GM23338 (cell line): ENCODE results near the gene NELFCD. TPM values are rescaled to one million over a fixed set of nuclear protein-coding genes. Genes with fewer than 3 reads are reported as not detected.
A peak's percentile ranks its signal among the peaks of the same experiment; 100 is the strongest.

Experiments used
- ATAC-seq: fragments of 200-7000 bp; cut with Tn5 transposase; 3 replicates; pipeline ENCODE4 v1.9.1; 2020
- DNase-seq: peaks from one replicate; pipeline ENCODE4 v3.0.0-alpha.2; 2015; ENCODE audit warnings: low spot score
- H2AFZ ChIP-seq: fragments of 200-600 bp; sonication (generic); 2 replicates; pipeline ENCODE4 v1.8.0; 2016; ENCODE audit warnings: antibody characterized with exemption, mild to moderate bottlenecking, moderate library complexity
- H3F3A ChIP-seq: fragments of 200-600 bp; sonication (generic); replicated peaks from 2 replicates; pipeline ENCODE4 v1.8.0; 2017; ENCODE audit warnings: antibody characterized with exemption, mixed run types, low read depth
- H3K27ac ChIP-seq: fragments of 200-600 bp; sonication (generic); 2 replicates; pipeline ENCODE4 v1.6.1; 2016; ENCODE audit warnings: low read depth
- H3K27me3 ChIP-seq: fragments of 200-600 bp; sonication (generic); 2 replicates; pipeline ENCODE4 v1.8.0; 2016; ENCODE audit warnings: mild to moderate bottlenecking, mixed run types, moderate library complexity; ENCODE audit not compliant: insufficient read depth
- H3K36me3 ChIP-seq: fragments of 200-600 bp; sonication (generic); 2 replicates; pipeline ENCODE4 v1.8.0; 2016; ENCODE audit warnings: mild to moderate bottlenecking; ENCODE audit not compliant: insufficient read depth
- H3K4me1 ChIP-seq: fragments of 200-600 bp; sonication (generic); 2 replicates; pipeline ENCODE4 v1.8.0; 2016; ENCODE audit warnings: mild to moderate bottlenecking, moderate library complexity; ENCODE audit not compliant: insufficient read depth
- H3K4me2 ChIP-seq: fragments of 200-600 bp; sonication (generic); 2 replicates; pipeline ENCODE4 v1.7.1; 2017; ENCODE audit warnings: mixed run types
- H3K4me3 ChIP-seq: fragments of 200-600 bp; sonication (generic); 2 replicates; pipeline ENCODE4 v1.6.1; 2016; ENCODE audit warnings: mixed run types
- H3K79me2 ChIP-seq: fragments of 200-600 bp; sonication (generic); replicated peaks from 2 replicates; pipeline ENCODE4 v1.8.0; 2017; ENCODE audit warnings: mild to moderate bottlenecking; ENCODE audit not compliant: insufficient read depth
- H3K9me2 ChIP-seq: fragments of 200-600 bp; sonication (generic); 2 replicates; pipeline ENCODE4 v1.8.0; 2017; ENCODE audit not compliant: insufficient read depth
- H4K20me1 ChIP-seq: fragments of 200-600 bp; sonication (generic); replicated peaks from 2 replicates; pipeline ENCODE4 v1.8.0; 2017; ENCODE audit warnings: mild to moderate bottlenecking; ENCODE audit not compliant: insufficient read depth
- H3K27ac Mint-ChIP-seq: 2 replicates; pipeline ENCODE4 v1.8.0; 2020; ENCODE audit warnings: inconsistent platforms, mild to moderate bottlenecking, moderate library complexity, mixed read lengths
- H3K27me3 Mint-ChIP-seq: 3 replicates; pipeline ENCODE4 v1.8.0; 2022; ENCODE audit warnings: low read depth, mild to moderate bottlenecking, moderate library complexity, mixed read lengths, inconsistent platforms; ENCODE audit not compliant: insufficient read depth, poor library complexity
- H3K36me3 Mint-ChIP-seq: 3 replicates; pipeline ENCODE4 v1.8.0; 2021; ENCODE audit warnings: low read depth, mild to moderate bottlenecking, inconsistent platforms, moderate library complexity, mixed read lengths
- H3K4me1 Mint-ChIP-seq: 3 replicates; pipeline ENCODE4 v1.8.0; 2020; ENCODE audit warnings: mild to moderate bottlenecking, inconsistent platforms, mixed read lengths
- H3K4me3 Mint-ChIP-seq: 3 replicates; pipeline ENCODE4 v1.8.0; 2021; ENCODE audit warnings: moderate library complexity, mild to moderate bottlenecking, inconsistent platforms, mixed read lengths
- H3K9me3 Mint-ChIP-seq: 3 replicates; pipeline ENCODE4 v1.8.0; 2020; ENCODE audit warnings: moderate library complexity, mild to moderate bottlenecking, inconsistent platforms, mixed read lengths
- CREB1 ChIP-seq: fragments of 250-450 bp; sonication (Bioruptor Pico); IDR thresholded peaks from 2 replicates; pipeline ENCODE4 v1.5.0; 2020; ENCODE audit warnings: low read depth, mild to moderate bottlenecking, moderate library complexity
- EZH2 ChIP-seq: fragments of 200-600 bp; sonication (generic); IDR thresholded peaks from one replicate; pipeline ENCODE4 v1.8.0; 2017; ENCODE audit warnings: antibody characterized with exemption, mild to moderate bottlenecking, low read depth; ENCODE audit not compliant: unreplicated experiment
- EZH2phosphoT487 ChIP-seq: fragments of 200-600 bp; sonication (generic); IDR thresholded peaks from one replicate; pipeline ENCODE4 v1.8.1; 2018; ENCODE audit warnings: antibody characterized with exemption; ENCODE audit not compliant: unreplicated experiment
- JUNB ChIP-seq: IDR thresholded peaks from one replicate; pipeline ENCODE4 v1.6.1; 2016; ENCODE audit warnings: antibody characterized with exemption; ENCODE audit not compliant: unreplicated experiment
- NANOG ChIP-seq: IDR thresholded peaks from 2 replicates; pipeline ENCODE4 v1.6.1; 2016; ENCODE audit warnings: antibody characterized with exemption, borderline replicate concordance
- POLR2AphosphoS5 ChIP-seq: IDR thresholded peaks from 2 replicates; pipeline ENCODE4 v1.6.1; 2016; ENCODE audit warnings: antibody characterized with exemption, low read depth
- STAT1 ChIP-seq: IDR thresholded peaks from one replicate; pipeline ENCODE4 v1.6.1; 2016; ENCODE audit warnings: antibody characterized with exemption; ENCODE audit not compliant: unreplicated experiment
- ZNF114 ChIP-seq: fragments of 250-450 bp; sonication (Bioruptor Pico); IDR thresholded peaks from 2 replicates; pipeline ENCODE4 v1.5.0; 2020; ENCODE audit warnings: mild to moderate bottlenecking, moderate library complexity
- ZNF331 ChIP-seq: fragments of 250-450 bp; sonication (Bioruptor Pico); IDR thresholded peaks from 2 replicates; pipeline ENCODE4 v1.5.0; 2020; ENCODE audit warnings: low read depth, mild to moderate bottlenecking, moderate library complexity
- ZNF462 ChIP-seq: fragments of 250-450 bp; sonication (Bioruptor Pico); IDR thresholded peaks from 2 replicates; pipeline ENCODE4 v1.5.0; 2020; ENCODE audit warnings: mild to moderate bottlenecking, moderate library complexity
- polyA plus RNA-seq: library from polyadenylated mRNA; unstranded; fragments of >200 nt; fragmentation: Nextera tagmentation; extraction: Ambion mirVana; gene quantifications from 2 replicates; pipeline ENCODE4 v1.2.1, GENCODE V29; 2016
- total RNA-seq: library from RNA; depleted of rRNA; stranded (reverse); fragments of >200 nt; shearing (Covaris generic); gene quantifications from 2 replicates; pipeline ENCODE4 v1.2.3, GENCODE V29; 2014
- TF ChIP-seq, protein P1 (sequence below): IDR thresholded peaks from 2 replicates; pipeline ENCODE4 v1.6.1; 2016; ENCODE audit warnings: antibody characterized with exemption
- TF ChIP-seq, protein P2 (sequence below), 2 experiments: fragments of 200-600 bp in 1 of 2; sonication (generic) in 1 of 2; conservative IDR thresholded peaks; 2 replicates each; pipeline versions ENCODE4 v1.5.1 to v1.6.1; 2016 to 2017; ENCODE audit warnings: antibody characterized with exemption in 2 of 2, low read depth in 2 of 2, mild to moderate bottlenecking in 2 of 2, moderate library complexity in 1 of 2
- TF ChIP-seq, protein P3 (sequence below): IDR thresholded peaks from one replicate; pipeline ENCODE4 v1.6.1; 2018; ENCODE audit warnings: antibody characterized with exemption; ENCODE audit not compliant: unreplicated experiment

The NELFCD gene
- total and polyA plus RNA-seq, 2 experiments from 2014 or later: 52.9 to 75.8 TPM

DNA sequence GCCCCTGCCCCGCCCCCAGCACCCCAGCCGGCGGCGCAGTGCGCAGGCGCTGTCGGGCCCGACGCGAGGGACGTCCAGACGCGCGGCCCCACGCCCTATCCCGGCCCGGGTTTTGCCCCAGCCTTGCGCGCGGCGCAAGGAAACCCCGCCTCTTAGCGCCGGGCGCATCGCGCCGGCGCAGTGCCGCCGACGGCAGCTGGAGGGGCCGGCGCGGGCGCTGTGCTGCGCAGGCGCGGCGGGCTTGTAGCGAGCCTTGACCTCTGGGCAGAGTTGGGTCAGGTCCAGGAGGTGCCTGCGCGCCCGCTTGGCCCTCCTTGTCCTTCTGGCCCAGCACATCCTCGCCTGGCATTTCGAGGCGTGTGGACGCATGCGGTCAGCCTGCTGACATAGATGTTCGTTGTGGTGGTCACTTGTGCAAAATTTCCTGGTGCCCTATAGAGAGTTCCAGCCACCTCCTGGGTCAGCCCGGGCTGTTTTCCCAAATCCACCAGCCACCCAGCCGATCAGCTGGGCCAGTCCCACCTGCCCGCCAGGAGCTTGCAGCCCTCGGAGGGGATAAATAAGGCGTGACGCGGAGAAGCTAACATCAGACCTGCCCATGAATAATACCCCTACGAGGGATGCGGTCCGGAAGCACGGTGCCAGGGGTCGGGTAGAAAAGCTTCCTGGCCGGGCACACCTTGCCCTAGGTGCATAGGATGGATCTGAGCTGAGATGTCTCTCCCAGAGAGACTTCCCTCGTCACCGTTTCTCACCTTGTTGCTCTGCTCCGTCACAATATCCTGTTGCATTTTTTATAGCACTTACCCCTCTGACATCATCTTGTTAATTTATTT lies 62.0 kb downstream of the NELFCD start:
- Histone ChIP-seq H3K9me2 (no peaks in the 10 kb centered on the region), H4K20me1 (peaks cover 24% of the 10 kb centered on the region), H2AFZ (peak overlapping the region; percentile 98), H3K27me3 (no peaks in the 10 kb centered on the region), H3K36me3 (no peaks in the 10 kb centered on the region), H3K4me2 (peak overlapping the region; percentile 82), H3F3A (peaks cover 6% of the 10 kb centered on the region; the same call in 1 of the 2 replicates), H3K4me3 (peak overlapping the region; percentile 77), H3K4me1 (0 out of 2 replicates have a peak, but pooled peaks cover 3% of the 10 kb centered on the region), H3K79me2 (peaks cover 43% of the 10 kb centered on the region), H3K27ac (no peak overlapping the region)
- peak overlapping the region; percentile 93 for H3K4me3 Mint-ChIP-seq
- H3K4me1 Mint-ChIP-seq: peaks cover 16% of the 10 kb centered on the region
- peaks cover 6% of the 10 kb centered on the region for H3K27me3 Mint-ChIP-seq
- no peak for TF ChIP-seq EZH2phosphoT487
- no peak for TF ChIP-seq STAT1
- TF ChIP-seq POLR2AphosphoS5: peak; percentile 76
- TF ChIP-seq, protein P1, sequence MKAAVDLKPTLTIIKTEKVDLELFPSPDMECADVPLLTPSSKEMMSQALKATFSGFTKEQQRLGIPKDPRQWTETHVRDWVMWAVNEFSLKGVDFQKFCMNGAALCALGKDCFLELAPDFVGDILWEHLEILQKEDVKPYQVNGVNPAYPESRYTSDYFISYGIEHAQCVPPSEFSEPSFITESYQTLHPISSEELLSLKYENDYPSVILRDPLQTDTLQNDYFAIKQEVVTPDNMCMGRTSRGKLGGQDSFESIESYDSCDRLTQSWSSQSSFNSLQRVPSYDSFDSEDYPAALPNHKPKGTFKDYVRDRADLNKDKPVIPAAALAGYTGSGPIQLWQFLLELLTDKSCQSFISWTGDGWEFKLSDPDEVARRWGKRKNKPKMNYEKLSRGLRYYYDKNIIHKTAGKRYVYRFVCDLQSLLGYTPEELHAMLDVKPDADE: no peak
- no peak for TF ChIP-seq ZNF462 (CRISPR knock-in tag)
- TF ChIP-seq JUNB: no peak
- TF ChIP-seq, protein P2, sequence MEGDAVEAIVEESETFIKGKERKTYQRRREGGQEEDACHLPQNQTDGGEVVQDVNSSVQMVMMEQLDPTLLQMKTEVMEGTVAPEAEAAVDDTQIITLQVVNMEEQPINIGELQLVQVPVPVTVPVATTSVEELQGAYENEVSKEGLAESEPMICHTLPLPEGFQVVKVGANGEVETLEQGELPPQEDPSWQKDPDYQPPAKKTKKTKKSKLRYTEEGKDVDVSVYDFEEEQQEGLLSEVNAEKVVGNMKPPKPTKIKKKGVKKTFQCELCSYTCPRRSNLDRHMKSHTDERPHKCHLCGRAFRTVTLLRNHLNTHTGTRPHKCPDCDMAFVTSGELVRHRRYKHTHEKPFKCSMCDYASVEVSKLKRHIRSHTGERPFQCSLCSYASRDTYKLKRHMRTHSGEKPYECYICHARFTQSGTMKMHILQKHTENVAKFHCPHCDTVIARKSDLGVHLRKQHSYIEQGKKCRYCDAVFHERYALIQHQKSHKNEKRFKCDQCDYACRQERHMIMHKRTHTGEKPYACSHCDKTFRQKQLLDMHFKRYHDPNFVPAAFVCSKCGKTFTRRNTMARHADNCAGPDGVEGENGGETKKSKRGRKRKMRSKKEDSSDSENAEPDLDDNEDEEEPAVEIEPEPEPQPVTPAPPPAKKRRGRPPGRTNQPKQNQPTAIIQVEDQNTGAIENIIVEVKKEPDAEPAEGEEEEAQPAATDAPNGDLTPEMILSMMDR (conservative IDR thresholded peaks at IDR 0.05; ENCODE audit: low read depth in 2 of 2): no peak
- TF ChIP-seq, protein P3, sequence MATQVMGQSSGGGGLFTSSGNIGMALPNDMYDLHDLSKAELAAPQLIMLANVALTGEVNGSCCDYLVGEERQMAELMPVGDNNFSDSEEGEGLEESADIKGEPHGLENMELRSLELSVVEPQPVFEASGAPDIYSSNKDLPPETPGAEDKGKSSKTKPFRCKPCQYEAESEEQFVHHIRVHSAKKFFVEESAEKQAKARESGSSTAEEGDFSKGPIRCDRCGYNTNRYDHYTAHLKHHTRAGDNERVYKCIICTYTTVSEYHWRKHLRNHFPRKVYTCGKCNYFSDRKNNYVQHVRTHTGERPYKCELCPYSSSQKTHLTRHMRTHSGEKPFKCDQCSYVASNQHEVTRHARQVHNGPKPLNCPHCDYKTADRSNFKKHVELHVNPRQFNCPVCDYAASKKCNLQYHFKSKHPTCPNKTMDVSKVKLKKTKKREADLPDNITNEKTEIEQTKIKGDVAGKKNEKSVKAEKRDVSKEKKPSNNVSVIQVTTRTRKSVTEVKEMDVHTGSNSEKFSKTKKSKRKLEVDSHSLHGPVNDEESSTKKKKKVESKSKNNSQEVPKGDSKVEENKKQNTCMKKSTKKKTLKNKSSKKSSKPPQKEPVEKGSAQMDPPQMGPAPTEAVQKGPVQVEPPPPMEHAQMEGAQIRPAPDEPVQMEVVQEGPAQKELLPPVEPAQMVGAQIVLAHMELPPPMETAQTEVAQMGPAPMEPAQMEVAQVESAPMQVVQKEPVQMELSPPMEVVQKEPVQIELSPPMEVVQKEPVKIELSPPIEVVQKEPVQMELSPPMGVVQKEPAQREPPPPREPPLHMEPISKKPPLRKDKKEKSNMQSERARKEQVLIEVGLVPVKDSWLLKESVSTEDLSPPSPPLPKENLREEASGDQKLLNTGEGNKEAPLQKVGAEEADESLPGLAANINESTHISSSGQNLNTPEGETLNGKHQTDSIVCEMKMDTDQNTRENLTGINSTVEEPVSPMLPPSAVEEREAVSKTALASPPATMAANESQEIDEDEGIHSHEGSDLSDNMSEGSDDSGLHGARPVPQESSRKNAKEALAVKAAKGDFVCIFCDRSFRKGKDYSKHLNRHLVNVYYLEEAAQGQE: no peak
- TF ChIP-seq EZH2: no peak
- TF ChIP-seq ZNF114: no peak
- peak; percentile 64 for TF ChIP-seq CREB1 (CRISPR knock-in tag)
- no peak for TF ChIP-seq ZNF331 (CRISPR knock-in tag)
- TF ChIP-seq NANOG: no peak
- ATAC-seq (peak; percentile 93), DNase-seq (peak; percentile 94)
- peaks cover 6% of the 10 kb centered on the region for H3K36me3 Mint-ChIP-seq
- H3K9me3 Mint-ChIP-seq: no peaks in the 10 kb centered on the region
- H3K27ac Mint-ChIP-seq: peak overlapping the region; percentile 94
